ENCODE results near the gene SKP1. TPM values are rescaled to one million over a fixed set of nuclear protein-coding genes. Genes with fewer than 3 reads are reported as not detected.

SKP1 gene
- total and polyA plus RNA-seq, 9 of the 15 experiments (the other 6 are each of a cell fraction or from before 2014, with no cell fraction given): 301 to 2,109 (median 639) TPM

- TF ChIP-seq ZFP91 (CRISPR knock-in tag; IDR thresholded peaks at IDR 0.05) (peak; percentile 90), POLR2A (conservative IDR thresholded peaks at IDR 0.05) (0 out of 2 replicates have a peak, but pooled peaks have one; percentile 26), SIN3B (IDR thresholded peaks at IDR 0.05; ENCODE audit: low read depth) (no peak), VEZF1 (CRISPR knock-in tag; IDR thresholded peaks at IDR 0.05) (peak; percentile 55), ZKSCAN3 (CRISPR knock-in tag; IDR thresholded peaks at IDR 0.05) (no peak), ZNF431 (CRISPR knock-in tag; IDR thresholded peaks at IDR 0.05) (no peak), ZNF449 (CRISPR knock-in tag; IDR thresholded peaks at IDR 0.05) (no peak), SPI1 (IDR thresholded peaks at IDR 0.05; ENCODE audit: borderline replicate concordance, low read depth, low read length) (no peak), EGR1 (conservative IDR thresholded peaks at IDR 0.05) (0 out of 2 replicates have a peak, but pooled peaks have one; percentile 23), MCM2 (IDR thresholded peaks at IDR 0.05; ENCODE audit: low read depth) (no peak)
- TF ChIP-seq, protein P1, sequence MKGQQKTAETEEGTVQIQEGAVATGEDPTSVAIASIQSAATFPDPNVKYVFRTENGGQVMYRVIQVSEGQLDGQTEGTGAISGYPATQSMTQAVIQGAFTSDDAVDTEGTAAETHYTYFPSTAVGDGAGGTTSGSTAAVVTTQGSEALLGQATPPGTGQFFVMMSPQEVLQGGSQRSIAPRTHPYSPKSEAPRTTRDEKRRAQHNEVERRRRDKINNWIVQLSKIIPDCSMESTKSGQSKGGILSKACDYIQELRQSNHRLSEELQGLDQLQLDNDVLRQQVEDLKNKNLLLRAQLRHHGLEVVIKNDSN (CRISPR knock-in tag; IDR thresholded peaks at IDR 0.05): peak; percentile 17; the same call in 1 of the 2 replicates
- TF ChIP-seq, protein P2, sequence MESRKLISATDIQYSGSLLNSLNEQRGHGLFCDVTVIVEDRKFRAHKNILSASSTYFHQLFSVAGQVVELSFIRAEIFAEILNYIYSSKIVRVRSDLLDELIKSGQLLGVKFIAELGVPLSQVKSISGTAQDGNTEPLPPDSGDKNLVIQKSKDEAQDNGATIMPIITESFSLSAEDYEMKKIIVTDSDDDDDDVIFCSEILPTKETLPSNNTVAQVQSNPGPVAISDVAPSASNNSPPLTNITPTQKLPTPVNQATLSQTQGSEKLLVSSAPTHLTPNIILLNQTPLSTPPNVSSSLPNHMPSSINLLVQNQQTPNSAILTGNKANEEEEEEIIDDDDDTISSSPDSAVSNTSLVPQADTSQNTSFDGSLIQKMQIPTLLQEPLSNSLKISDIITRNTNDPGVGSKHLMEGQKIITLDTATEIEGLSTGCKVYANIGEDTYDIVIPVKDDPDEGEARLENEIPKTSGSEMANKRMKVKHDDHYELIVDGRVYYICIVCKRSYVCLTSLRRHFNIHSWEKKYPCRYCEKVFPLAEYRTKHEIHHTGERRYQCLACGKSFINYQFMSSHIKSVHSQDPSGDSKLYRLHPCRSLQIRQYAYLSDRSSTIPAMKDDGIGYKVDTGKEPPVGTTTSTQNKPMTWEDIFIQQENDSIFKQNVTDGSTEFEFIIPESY (CRISPR knock-in tag; IDR thresholded peaks at IDR 0.05): peak; percentile 58; the same call in 1 of the 2 replicates
These were observed 62.6 kb downstream of the SKP1 start, which contains the start of gene TCF7 (continued) for GRCh38 chr5:134113902-134114875.

Data from K562 (cell line).